C4-2B (cell line): Measurements from ENCODE around the gene SPOCK1.

Experiments used
- H3K27ac ChIP-seq: fragments of 450-650 bp; 2 replicates; pipeline ENCODE4 v1.5.1; 2017
- ZFX ChIP-seq: fragments of 450-650 bp; IDR thresholded peaks from 2 replicates; pipeline ENCODE4 v1.6.1; 2017
- TF ChIP-seq, protein P1 (sequence below): fragments of 450-650 bp; conservative IDR thresholded peaks from 2 replicates; pipeline ENCODE4 v1.5.1; 2017; ENCODE audit warnings: mild to moderate bottlenecking

The SPOCK1 gene

DNA sequence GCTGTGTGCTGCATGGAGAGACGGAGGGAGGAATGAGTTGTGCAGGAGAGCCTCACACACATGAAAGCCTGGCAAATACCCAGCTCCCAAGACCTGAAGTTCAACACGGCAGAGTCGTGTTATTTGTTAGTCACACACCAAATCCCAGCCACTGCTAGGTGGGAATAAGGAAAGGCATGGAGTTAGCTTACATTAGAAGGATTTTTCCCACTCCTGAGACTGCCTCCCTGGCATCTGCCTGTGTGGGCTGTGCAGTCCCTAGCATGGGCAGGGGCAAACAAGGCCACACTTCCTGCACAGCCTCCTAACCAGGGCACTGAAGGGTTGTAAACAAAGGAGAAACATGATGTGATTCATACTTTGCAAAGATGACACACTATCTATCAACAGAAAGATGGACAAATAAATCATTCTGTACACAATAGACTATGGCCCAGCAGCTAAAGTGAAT, 306.8 kb downstream of the SPOCK1 start:
- H3K27ac ChIP-seq = peak overlapping the region; percentile 72
- 0 out of 2 replicates have a peak, but pooled peaks have one; percentile 8 for TF ChIP-seq ZFX
- TF ChIP-seq, protein P1, sequence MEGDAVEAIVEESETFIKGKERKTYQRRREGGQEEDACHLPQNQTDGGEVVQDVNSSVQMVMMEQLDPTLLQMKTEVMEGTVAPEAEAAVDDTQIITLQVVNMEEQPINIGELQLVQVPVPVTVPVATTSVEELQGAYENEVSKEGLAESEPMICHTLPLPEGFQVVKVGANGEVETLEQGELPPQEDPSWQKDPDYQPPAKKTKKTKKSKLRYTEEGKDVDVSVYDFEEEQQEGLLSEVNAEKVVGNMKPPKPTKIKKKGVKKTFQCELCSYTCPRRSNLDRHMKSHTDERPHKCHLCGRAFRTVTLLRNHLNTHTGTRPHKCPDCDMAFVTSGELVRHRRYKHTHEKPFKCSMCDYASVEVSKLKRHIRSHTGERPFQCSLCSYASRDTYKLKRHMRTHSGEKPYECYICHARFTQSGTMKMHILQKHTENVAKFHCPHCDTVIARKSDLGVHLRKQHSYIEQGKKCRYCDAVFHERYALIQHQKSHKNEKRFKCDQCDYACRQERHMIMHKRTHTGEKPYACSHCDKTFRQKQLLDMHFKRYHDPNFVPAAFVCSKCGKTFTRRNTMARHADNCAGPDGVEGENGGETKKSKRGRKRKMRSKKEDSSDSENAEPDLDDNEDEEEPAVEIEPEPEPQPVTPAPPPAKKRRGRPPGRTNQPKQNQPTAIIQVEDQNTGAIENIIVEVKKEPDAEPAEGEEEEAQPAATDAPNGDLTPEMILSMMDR = no peak

DNA sequence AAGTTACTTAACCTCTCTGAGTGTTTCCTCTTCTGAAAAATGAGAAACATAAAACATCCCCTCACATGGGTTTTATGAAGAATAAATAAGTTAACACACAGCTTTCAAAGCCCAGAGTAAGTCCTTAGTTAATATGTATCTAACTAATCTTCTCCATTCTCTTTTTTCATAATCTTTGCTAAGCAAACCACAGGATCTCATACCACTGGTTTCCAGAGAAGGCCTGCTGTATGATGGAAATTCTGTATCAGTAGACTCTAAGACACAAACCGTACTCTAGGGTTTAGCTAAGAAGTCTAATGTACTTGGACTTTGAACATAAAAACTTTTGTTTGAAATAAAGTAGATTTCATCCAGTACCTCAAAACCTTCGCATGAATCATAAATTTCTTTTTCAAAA, 307.9 kb downstream of the SPOCK1 start:
- no peak overlapping the region for H3K27ac ChIP-seq
- TF ChIP-seq ZFX = no peak
- TF ChIP-seq, protein P1 = no peak

DNA sequence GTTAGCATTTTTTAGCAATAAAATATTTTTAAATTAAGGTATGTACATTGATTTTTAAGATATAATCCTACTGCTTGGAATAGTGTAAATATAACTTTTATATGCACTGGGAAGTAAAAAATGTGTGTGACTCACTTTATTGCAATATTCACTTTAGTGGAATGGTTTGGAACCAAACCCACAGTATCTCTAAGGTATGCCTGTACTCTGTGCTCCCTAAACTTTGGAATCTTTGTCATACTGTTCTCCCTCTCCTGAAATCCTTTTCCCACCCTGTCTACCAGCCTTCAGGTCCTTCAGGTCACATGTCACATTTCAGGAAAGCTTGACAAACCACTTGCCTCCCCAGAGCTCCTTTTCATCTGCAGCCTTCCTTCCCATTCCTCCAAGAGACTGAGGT, 308.7 kb downstream of the SPOCK1 start:
- TF ChIP-seq, protein P1 = no peak
- TF ChIP-seq ZFX = no peak
- no peak overlapping the region for H3K27ac ChIP-seq

DNA sequence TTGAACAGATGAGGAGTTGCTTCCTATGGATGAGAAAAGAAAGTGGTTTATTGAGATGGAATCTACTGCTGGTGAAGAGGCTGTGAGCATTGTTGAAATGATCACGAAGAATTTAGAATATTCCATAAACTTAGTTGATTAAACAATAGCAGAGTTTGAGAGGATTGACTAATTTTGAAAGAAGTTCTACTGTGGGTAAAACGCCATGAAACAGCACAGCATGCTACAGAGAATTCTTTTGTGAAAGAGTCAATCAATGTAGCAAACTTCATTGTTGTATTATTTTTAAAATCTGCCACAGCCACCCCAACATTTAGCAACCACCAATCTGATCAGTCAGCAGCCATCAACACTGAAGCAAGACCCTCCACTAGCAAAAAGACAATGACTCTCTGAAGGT, 309.1 kb downstream of the SPOCK1 start:
- no peak overlapping the region for H3K27ac ChIP-seq
- no peak for TF ChIP-seq ZFX
- TF ChIP-seq, protein P1 = no peak

DNA sequence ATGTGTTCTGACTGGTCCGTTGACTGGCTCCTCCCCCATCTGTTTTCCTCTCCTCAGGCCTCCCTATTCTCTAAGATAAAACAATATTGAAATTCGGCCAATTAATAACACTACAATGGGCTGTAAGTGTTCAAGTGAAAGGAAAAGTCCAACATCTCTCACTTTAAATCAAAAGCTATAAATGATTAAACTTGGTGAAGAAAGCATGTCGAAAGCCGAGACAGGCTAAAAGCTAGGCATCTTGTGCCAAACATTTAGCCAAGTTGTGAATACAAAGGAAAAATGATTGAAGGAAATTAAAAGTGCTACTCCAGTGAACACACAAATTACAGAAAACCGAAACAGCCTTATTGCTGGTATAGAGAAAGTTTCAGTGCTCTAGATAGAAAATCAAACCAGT, 310.6 kb downstream of the SPOCK1 start:
- TF ChIP-seq, protein P1 = no peak
- TF ChIP-seq ZFX = no peak
- no peak overlapping the region for H3K27ac ChIP-seq

DNA sequence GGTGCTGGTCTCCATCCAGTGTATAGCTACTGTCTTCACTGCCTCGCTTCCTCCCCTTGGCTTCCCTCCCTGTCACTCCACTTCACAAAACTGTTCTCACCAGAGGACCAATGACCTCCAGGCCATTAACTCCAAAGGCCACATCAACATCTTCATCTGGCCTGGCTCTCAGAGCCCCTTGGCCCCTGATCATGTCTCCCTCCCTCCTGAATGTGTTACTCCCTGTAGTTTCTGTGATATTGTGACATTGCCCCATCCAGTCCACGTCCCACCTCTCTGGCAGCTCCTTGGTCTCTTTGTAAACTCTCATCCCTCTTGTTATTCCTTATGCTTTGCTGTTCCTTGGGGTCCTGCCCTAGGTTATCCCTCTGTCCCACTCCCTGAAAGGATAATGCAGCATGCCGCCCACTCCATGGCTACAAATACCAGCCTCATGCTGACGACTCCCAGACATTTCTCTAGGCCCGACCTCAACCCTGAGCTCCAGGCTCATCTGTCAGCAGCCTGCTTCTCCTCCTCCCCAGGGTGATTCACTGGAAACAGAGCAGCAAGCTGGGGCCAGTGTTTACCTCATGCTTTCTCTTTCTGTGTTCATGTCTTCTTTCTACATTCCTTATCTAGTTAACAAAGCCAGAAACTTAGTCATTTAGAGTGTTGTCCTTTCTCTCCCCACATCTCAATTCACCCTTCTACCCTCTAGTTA, 312.2 kb downstream of the SPOCK1 start:
- TF ChIP-seq, protein P1 = no peak
- TF ChIP-seq ZFX = no peak
- no peak overlapping the region for H3K27ac ChIP-seq

DNA sequence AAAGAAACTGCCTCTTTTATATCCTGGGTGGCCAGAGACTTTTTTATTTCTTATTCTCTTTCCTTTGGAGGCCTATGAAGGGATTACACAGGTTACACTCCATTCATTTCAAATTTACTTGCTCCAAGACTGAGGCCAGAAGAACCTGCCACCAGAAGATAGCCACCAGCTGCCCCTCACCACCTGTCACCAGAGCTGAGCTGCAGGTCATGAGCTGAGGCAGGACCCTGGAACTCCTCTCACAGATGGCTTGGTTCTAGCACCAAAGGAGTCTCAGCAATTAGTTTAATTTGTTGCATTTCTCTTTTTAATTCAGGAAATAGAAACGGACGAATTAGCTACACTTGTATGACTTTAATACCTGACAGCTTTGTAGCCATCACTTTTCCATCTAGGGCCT, 313.9 kb downstream of the SPOCK1 start:
- no peak for TF ChIP-seq ZFX
- TF ChIP-seq, protein P1 = no peak

More for the DNA sequence above, 313.9 kb downstream of the SPOCK1 start:
- no peak overlapping the region for H3K27ac ChIP-seq
